IMR-90 (cell line): ENCODE results near the gene TAS2R9. TPM values are rescaled to one million over a fixed set of nuclear protein-coding genes. Genes with fewer than 3 reads are reported as not detected.
"Not testable (repeated sequence)": the region's sequence is repeated elsewhere in the genome, so short reads cannot be mapped to it uniquely, and the experiment has no call there.

Experiments used
- ATAC-seq: fragments of 200-7000 bp; cut with Tn5 transposase; 2 replicates; pipeline ENCODE4 v1.9.1; 2020; ENCODE audit warnings: low read depth, mild to moderate bottlenecking, moderate library complexity
- BruUV-seq: library from RNA; stranded (reverse); fragments of 400-500 nt; replicated peaks from 2 replicates; lab custom pipeline; 2021; lab: Mats Ljungman, UMichigan
- CTCF ChIA-PET: fragments of 300-600 bp; formaldehyde crosslinking; extraction: SDS; loops from one replicate; lab custom pipeline; 2021; ENCODE audit warnings: antibody characterized with exemption; lab: Yijun Ruan, JAX
- POLR2A ChIA-PET: fragments of 300-600 bp; sonication (Branson Sonifier 250); formaldehyde crosslinking; loops from one replicate; lab custom pipeline; 2022; ENCODE audit warnings: antibody characterized with exemption; ENCODE audit not compliant: unreplicated experiment; lab: Charles Lee
- DNase-seq: peaks from one replicate; pipeline ENCODE4 v3.0.0; 2013
- H2AFZ ChIP-seq: replicated peaks from 2 replicates; pipeline ENCODE3; 2013; ENCODE audit warnings: low read length, mild to moderate bottlenecking; ENCODE audit not compliant: poor library complexity
- H2AK5ac ChIP-seq: 2 replicates; pipeline ENCODE4 v1.6.1; 2013; ENCODE audit warnings: low read depth, low read length, inconsistent platforms
- H2AK9ac ChIP-seq: replicated peaks from 2 replicates; pipeline ENCODE3; 2013; ENCODE audit warnings: mild to moderate bottlenecking, low read depth, low read length, moderate library complexity; ENCODE audit not compliant: poor library complexity
- H2BK120ac ChIP-seq: 2 replicates; pipeline ENCODE4 v1.6.1; 2013; ENCODE audit warnings: low read depth, low read length, inconsistent platforms
- H2BK15ac ChIP-seq: 3 replicates; pipeline ENCODE4 v1.6.1; 2013; ENCODE audit warnings: low read depth, low read length, inconsistent platforms
- H2BK20ac ChIP-seq: 2 replicates; pipeline ENCODE4 v1.6.1; 2013; ENCODE audit warnings: low read depth, mild to moderate bottlenecking, inconsistent platforms, low read length, moderate library complexity
- H2BK5ac ChIP-seq: 2 replicates; pipeline ENCODE4 v1.6.1; 2013; ENCODE audit warnings: mild to moderate bottlenecking, low read depth, low read length, inconsistent platforms; ENCODE audit not compliant: poor library complexity, severe bottlenecking
- H3K14ac ChIP-seq: replicated peaks from 2 replicates; pipeline ENCODE4 v1.6.1; 2013; ENCODE audit warnings: low read depth, low read length, inconsistent platforms
- H3K18ac ChIP-seq: 2 replicates; pipeline ENCODE4 v1.6.1; 2013; ENCODE audit warnings: low read depth, low read length, control low read depth
- H3K23ac ChIP-seq: 2 replicates; pipeline ENCODE4 v1.6.1; 2013; ENCODE audit warnings: low read depth, low read length, inconsistent platforms
- H3K27ac ChIP-seq: 2 replicates; pipeline ENCODE4 v1.5.1; 2013; ENCODE audit warnings: mild to moderate bottlenecking, control low read depth, low read length; ENCODE audit not compliant: insufficient read depth
- H3K27me3 ChIP-seq: 2 replicates; pipeline ENCODE4 v1.6.1; 2013; ENCODE audit warnings: low read length; ENCODE audit not compliant: control insufficient read depth, insufficient read depth
- H3K36me3 ChIP-seq: 2 replicates; pipeline ENCODE4 v1.6.1; 2013; ENCODE audit warnings: low read length, mixed read lengths; ENCODE audit not compliant: control insufficient read depth, insufficient read depth
- H3K4ac ChIP-seq: 2 replicates; pipeline ENCODE4 v1.6.1; 2013; ENCODE audit warnings: low read depth, low read length, inconsistent platforms
- H3K4me1 ChIP-seq: 2 replicates; pipeline ENCODE4 v1.6.1; 2013; ENCODE audit warnings: low read length, mixed read lengths; ENCODE audit not compliant: control insufficient read depth, insufficient read depth
- H3K4me2 ChIP-seq: 2 replicates; pipeline ENCODE4 v1.6.1; 2013; ENCODE audit warnings: low read depth, mild to moderate bottlenecking, control low read depth, low read length, moderate library complexity
- H3K4me3 ChIP-seq: 2 replicates; pipeline ENCODE4 v1.5.1; 2013; ENCODE audit warnings: low read depth, mild to moderate bottlenecking, control low read depth, low read length, moderate library complexity; ENCODE audit not compliant: insufficient read depth
- H3K56ac ChIP-seq: 2 replicates; pipeline ENCODE4 v1.6.1; 2013; ENCODE audit warnings: low read length, inconsistent platforms; ENCODE audit not compliant: insufficient read depth; ENCODE audit errors: extremely low read depth
- H3K79me1 ChIP-seq, 2 experiments: 2 replicates each; pipeline ENCODE4 v1.6.1; 2013; ENCODE audit warnings: low read length in 2 of 2, inconsistent platforms in 1 of 2, low read depth in 1 of 2
- H3K9ac ChIP-seq: 2 replicates; pipeline ENCODE4 v1.6.1; 2013; ENCODE audit warnings: low read depth, low read length, control low read depth
- H3K9me1 ChIP-seq: 2 replicates; pipeline ENCODE4 v1.6.1; 2013; ENCODE audit warnings: low read length, inconsistent platforms; ENCODE audit not compliant: insufficient read depth
- H3K9me3 ChIP-seq: 2 replicates; pipeline ENCODE4 v1.6.1; 2013; ENCODE audit warnings: low read length; ENCODE audit not compliant: control insufficient read depth, insufficient read depth
- H4K20me1 ChIP-seq: 2 replicates; pipeline ENCODE4 v1.6.1; 2013; ENCODE audit warnings: low read length, inconsistent platforms; ENCODE audit not compliant: insufficient read depth
- H4K5ac ChIP-seq: 2 replicates; pipeline ENCODE4 v1.6.1; 2013; ENCODE audit warnings: mild to moderate bottlenecking, low read depth, low read length, control low read depth
- H4K8ac ChIP-seq, 2 experiments: 2 replicates each; pipeline ENCODE4 v1.6.1; 2013; ENCODE audit warnings: low read depth in 2 of 2, low read length in 2 of 2, control low read depth in 1 of 2, inconsistent platforms in 1 of 2
- H4K91ac ChIP-seq: 2 replicates; pipeline ENCODE4 v1.6.1; 2013; ENCODE audit warnings: low read depth, low read length, inconsistent platforms; ENCODE audit not compliant: insufficient read depth
- BHLHE40 ChIP-seq: fragments of 150-350 bp; IDR thresholded peaks from 2 replicates; pipeline ENCODE4 v1.6.1; 2016; ENCODE audit warnings: mild to moderate bottlenecking, low read depth, low read length
- CHD1 ChIP-seq: IDR thresholded peaks from 2 replicates; pipeline ENCODE4 v1.6.1; 2012; ENCODE audit warnings: low read depth, low read length, improper control_type of control experiment
- FOS ChIP-seq: fragments of 150-350 bp; IDR thresholded peaks from 2 replicates; pipeline ENCODE4 v1.6.1; 2016; ENCODE audit warnings: low read depth, low read length
- MAFK ChIP-seq: IDR thresholded peaks from 2 replicates; pipeline ENCODE4 v1.6.1; 2012; ENCODE audit warnings: low read depth, low read length, improper control_type of control experiment
- MAZ ChIP-seq: IDR thresholded peaks from 2 replicates; pipeline ENCODE4 v1.6.1; 2012; ENCODE audit warnings: low read depth, mild to moderate bottlenecking, low read length, improper control_type of control experiment, moderate library complexity, borderline replicate concordance
- NFE2L2 ChIP-seq: fragments of 150-350 bp; IDR thresholded peaks from 2 replicates; pipeline ENCODE4 v1.6.1; 2016; ENCODE audit warnings: low read depth, mild to moderate bottlenecking, low read length
- RAD21 ChIP-seq: IDR thresholded peaks from 2 replicates; pipeline ENCODE4 v1.6.1; 2012; ENCODE audit warnings: low read length, improper control_type of control experiment
- RCOR1 ChIP-seq: IDR thresholded peaks from 2 replicates; pipeline ENCODE4 v1.6.1; 2012; ENCODE audit warnings: mild to moderate bottlenecking, low read length, improper control_type of control experiment; ENCODE audit not compliant: insufficient replicate concordance
- SMC3 ChIP-seq: fragments of 150-350 bp; IDR thresholded peaks from 2 replicates; pipeline ENCODE4 v1.6.1; 2016; ENCODE audit warnings: low read depth, mild to moderate bottlenecking, antibody characterized with exemption, low read length, moderate library complexity
- WGBS, 2 experiments: methylation state at CpG; one replicate each; pipeline versions ENCODE4 v1.1.5 to v1.1.7; 2013; ENCODE audit warnings: missing lambda C conversion rate in 2 of 2; ENCODE audit not compliant: insufficient read length in 1 of 2; ENCODE audit errors: extremely low coverage in 2 of 2; 5-methylcytosine and 5-hydroxymethylcytosine counted together
- dilution Hi-C: fragments of 300-500 bp; cut with HindIII; formaldehyde crosslinking; loops from one replicate; pipeline ENCODE4 v1.14.3; 2018; ENCODE audit warnings: low sequenced_read_pairs; ENCODE audit not compliant: unreplicated experiment
- in situ Hi-C: fragments of 300-500 bp; cut with MboI; formaldehyde crosslinking; loops from 3 replicates; pipeline ENCODE4 v1.14.3; 2019; ENCODE audit warnings: low sequenced_read_pairs, inconsistent platforms, mixed read lengths
- intact Hi-C: fragments of 100-400 bp; cut with micrococcal nuclease; formaldehyde crosslinking; loops from 2 replicates; pipeline ENCODE4 v1.10.0; 2022
- polyA plus RNA-seq, 3 experiments: library from polyadenylated mRNA; depleted of rRNA; stranded (reverse); fragments of >200 nt; gene quantifications; 2 replicates each; pipeline ENCODE4 v1.2.3, GENCODE V29; 2012; ENCODE audit warnings: low replicate concordance in 1 of 3
- total RNA-seq: library from RNA; depleted of rRNA; stranded (reverse); fragments of >200 nt; gene quantifications from 2 replicates; pipeline ENCODE4 v1.2.3, GENCODE V29; 2012

TAS2R9 gene
- total and polyA plus RNA-seq, 2 of the 4 experiments (the other 2 are of a cell fraction) = not detected

- Histone ChIP-seq H3K4me3 (no peak overlapping the region), H4K20me1 (no peaks in the 10 kb centered on the region), H3K18ac (no peak overlapping the region), H2BK15ac (no peak overlapping the region), H2AK5ac (no peak overlapping the region), H2BK5ac (no peak overlapping the region), H3K79me1 (no peaks in the 10 kb centered on the region), H3K23ac (no peak overlapping the region), H3K27ac (no peak overlapping the region), H3K9me3 (no peaks in the 10 kb centered on the region), H2AFZ (no peak overlapping the region), H3K27me3 (no peaks in the 10 kb centered on the region), H3K4ac (no peak overlapping the region), H3K14ac (no peak overlapping the region), H4K91ac (no peak overlapping the region), H3K4me2 (no peak overlapping the region), H3K9me1 (no peaks in the 10 kb centered on the region), H2BK20ac (no peak overlapping the region), H3K36me3 (no peaks in the 10 kb centered on the region), H4K5ac (no peak overlapping the region), H3K4me1 (no peaks in the 10 kb centered on the region), H4K8ac (no peak overlapping the region), H2AK9ac (no peak overlapping the region), H3K9ac (no peak overlapping the region), H2BK120ac (no peak overlapping the region), H3K56ac (no peak overlapping the region)
- DNase-seq = no peak
- no peak for TF ChIP-seq NFE2L2
- TF ChIP-seq CHD1 = no peak
- no peak for TF ChIP-seq FOS
- no peak for TF ChIP-seq RAD21
- no peak for TF ChIP-seq MAZ
- no peak for TF ChIP-seq RCOR1
- no peak for TF ChIP-seq BHLHE40
- TF ChIP-seq MAFK = no peak
- no peak for TF ChIP-seq SMC3
- in situ Hi-C loops (no loop called here), dilution Hi-C loops (loop anchor here (25.0 kb wide), 1 partner anchor 393 kb away; the partner anchor contains the start of gene TAS2R42), intact Hi-C loops (no loop called here)
- ATAC-seq = no peak
- BruUV-seq = no TSS peak
- whole genome bisulfite sequencing, 2 experiments = no CpG with 5 or more reads among the region's 2 CpGs
- ChIA-PET CTCF (interaction anchor here (1.0 kb wide), 1 partner anchor 44 kb away, joined by 3 read pairs; no protein-coding TSS in a partner anchor), POLR2A (no interaction called here)
Observed at GRCh38 chr12:10794222-10794621, 15.7 kb downstream of the TAS2R9 start.

GRCh38 chr12:10791769-10792168, 18.2 kb downstream of the TAS2R9 start:
- H2BK120ac ChIP-seq, H3K9me3 ChIP-seq, H3K4me2 ChIP-seq, DNase-seq, H3K14ac ChIP-seq, H4K91ac ChIP-seq, H2BK15ac ChIP-seq, H3K4me1 ChIP-seq, BruUV-seq, H2AFZ ChIP-seq, H3K79me1 ChIP-seq, H3K27me3 ChIP-seq, H4K8ac ChIP-seq, in situ Hi-C loops, H3K27ac ChIP-seq, H2AK5ac ChIP-seq, intact Hi-C loops, H2BK5ac ChIP-seq, H2AK9ac ChIP-seq, POLR2A ChIA-PET, H4K20me1 ChIP-seq, H3K56ac ChIP-seq, H4K5ac ChIP-seq, H3K18ac ChIP-seq, H3K23ac ChIP-seq, H3K9ac ChIP-seq, H3K36me3 ChIP-seq, H2BK20ac ChIP-seq, ATAC-seq, H3K4ac ChIP-seq, CTCF ChIA-PET, H3K9me1 ChIP-seq, H3K4me3 ChIP-seq: not testable (repeated sequence)
- WGBS, 2 experiments = no CpG with 5 or more reads among the region's 4 CpGs
- dilution Hi-C loops = loop anchor here (25.0 kb wide), 1 partner anchor 396 kb away; the partner anchor contains the start of gene TAS2R42
